GM19035 (cell line): ENCODE data around the gene PTPMT1.
"Not testable (repeated sequence)": the region's sequence is repeated elsewhere in the genome, so short reads cannot be mapped to it uniquely, and the experiment has no call there.

Experiments
- ATAC-seq: cut with Tn5 transposase; IDR thresholded peaks from one replicate; pipeline ENCODE4 v1.9.1; 2021; ENCODE audit not compliant: unreplicated experiment

The PTPMT1 gene

DNA sequence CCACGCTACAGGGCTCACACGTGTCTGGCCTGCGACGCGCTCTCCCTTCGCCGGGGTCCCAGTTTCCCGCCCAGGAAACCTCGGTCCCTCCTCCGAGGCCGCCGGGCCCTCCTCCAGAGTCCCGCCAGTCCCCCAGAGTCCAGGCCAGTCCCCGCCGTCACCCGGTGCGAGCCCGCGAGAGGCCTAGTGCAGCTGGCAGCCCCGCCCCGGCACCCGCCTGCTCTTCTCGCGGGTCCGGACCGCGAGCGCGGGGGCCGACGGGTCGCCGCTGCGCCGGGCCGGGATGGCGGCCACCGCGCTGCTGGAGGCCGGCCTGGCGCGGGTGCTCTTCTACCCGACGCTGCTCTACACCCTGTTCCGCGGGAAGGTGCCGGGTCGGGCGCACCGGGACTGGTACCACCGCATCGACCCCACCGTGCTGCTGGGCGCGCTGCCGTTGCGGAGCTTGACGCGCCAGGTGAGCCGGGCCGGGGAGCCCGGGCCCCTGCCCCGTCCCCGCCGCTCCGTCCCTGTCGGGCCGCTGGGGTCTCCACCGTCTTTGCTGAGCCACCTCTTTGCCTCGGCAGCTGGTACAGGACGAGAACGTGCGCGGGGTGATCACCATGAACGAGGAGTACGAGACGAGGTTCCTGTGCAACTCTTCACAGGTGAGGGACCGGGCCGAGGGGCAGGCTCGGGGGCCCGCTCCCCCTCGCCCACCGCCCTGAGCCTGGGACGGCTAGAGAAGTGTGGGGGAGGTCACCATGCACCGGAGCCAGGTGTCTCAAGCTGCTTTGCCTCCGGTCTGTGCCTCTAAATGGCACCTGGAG, at the start of gene PTPMT1:
Gene PTPMT1 (plus strand): TSS at position 260 of the 809 bp plus-strand sequence. CDS start 24 bp downstream, at position 284.
- peak; percentile 78 for ATAC-seq

DNA sequence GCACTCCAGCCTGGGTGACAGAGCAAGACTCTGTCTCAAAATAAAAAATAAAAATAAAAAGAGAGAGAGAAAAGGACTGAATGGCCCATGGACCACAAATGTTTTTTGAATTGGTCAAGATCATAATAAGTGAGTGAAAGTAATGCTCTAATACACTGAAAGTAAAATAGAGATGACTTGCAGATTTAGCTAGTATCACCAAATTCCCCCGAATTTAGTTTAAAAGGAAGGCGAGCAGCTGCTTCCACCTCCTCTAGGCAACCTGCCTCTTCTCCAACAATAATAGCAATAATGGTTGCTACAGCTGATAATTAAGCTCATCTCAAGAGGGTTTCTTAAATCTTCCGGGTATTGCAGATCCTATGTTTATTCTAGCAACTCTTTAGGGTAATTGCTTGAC, 49.2 kb upstream of the PTPMT1 start:
- no peak for ATAC-seq

DNA sequence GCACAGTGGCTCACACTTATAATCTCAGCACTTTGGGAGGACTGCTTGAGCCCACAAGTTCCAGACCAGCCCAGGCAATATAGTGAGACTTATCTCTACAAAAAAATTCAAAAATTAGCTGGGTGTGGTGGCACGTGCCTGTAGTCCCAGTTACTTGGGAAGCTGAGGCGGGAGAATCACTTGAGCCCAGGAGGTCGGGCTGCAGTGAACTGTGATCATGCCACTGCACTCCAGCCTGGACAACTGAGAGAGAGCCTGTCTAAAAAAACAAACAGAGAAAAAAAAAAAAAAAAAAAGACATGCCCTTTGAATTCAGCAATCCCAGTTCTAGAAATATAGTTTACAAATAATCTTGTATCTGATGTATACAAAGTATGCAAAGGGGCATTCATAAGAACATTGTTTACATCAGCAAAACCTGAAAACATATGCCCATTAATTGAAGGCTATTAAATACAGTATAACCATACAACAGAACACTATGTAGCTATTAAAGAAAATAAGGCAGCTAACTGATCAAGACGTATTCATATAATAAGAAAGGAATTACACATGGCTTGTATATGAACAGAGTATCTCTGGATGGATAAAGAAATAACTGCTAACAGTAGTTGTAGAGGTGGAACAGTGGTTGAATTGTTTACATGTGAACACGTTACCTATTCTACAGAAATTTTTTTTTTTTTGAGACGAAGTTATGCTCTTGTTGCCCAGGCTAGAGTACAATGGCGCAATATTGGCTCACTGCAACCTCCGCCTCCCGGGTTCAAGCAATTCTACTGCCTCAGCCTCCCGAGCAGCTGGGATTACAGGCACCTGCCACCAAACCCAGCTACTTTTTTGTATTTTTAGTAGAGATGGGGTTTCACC, 48.2 kb upstream of the PTPMT1 start:
- ATAC-seq = no peak

- no peak for ATAC-seq
These were observed 47.0 kb upstream of the PTPMT1 start for GRCh38 chr11:47518212-47518964.

DNA sequence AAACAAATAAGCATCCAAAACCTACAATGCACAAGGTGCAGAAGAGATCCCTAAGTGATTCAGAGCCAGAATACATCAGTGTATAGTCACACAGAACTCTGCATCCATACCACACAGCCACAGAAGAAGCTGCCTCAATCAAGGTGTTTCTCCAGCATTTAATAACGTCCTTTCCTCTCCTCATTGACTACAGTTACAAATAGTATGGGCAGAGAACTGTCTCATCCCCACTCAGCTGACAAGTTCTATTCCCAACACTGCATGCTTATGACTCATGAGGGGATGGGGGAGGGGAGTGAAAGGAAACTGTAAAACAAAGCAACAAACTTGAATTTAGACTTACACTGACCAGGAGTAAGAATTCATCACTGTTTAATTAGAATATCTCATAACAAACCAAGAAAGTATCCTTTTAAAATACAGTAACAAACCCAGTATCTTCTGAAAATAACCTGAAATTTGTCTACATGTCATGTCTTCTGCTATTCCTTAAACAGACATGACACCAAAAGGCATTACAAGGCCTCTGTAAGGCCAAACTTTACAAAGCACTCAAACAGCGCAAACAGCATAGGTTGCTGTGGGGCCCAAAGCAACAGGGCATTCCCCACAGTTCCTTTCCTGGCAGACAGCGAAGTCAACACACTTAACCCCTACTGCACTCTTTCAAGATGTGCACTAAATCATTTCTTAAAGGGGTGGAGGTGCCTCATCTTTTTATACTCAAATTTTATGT, 41.7 kb upstream of the PTPMT1 start:
- ATAC-seq = peak; percentile 54

DNA sequence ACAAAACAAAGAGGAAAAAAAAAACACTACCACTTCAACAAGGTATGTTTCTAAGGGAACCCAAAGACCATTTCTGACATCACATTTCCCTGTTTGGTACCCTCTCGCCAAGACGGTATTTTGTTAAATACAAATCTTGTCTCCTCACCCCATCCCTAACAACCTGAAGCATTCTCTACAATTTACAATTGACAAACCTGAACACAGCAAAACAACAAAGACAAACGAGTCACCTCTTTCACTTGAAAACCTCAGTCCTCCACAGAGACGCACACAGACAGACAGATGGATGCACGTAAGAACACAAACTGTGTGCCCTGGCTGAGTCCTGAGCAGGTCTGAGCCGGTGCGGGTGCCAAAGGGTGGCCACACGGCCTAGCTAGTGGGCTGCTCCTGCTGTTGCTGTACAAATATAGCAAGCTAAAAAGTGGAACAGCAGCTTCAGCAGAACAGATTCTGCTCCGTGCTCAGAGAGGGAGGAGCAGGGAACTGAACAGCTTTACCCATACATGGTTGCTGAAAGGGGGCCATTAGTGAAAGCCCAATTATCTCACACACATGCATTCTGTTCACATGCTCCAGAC, 41.0 kb upstream of the PTPMT1 start:
- ATAC-seq = peak; percentile 30

GRCh38 chr11:47526032-47526431, 39.4 kb upstream of the PTPMT1 start:
- not testable (repeated sequence) for ATAC-seq

DNA sequence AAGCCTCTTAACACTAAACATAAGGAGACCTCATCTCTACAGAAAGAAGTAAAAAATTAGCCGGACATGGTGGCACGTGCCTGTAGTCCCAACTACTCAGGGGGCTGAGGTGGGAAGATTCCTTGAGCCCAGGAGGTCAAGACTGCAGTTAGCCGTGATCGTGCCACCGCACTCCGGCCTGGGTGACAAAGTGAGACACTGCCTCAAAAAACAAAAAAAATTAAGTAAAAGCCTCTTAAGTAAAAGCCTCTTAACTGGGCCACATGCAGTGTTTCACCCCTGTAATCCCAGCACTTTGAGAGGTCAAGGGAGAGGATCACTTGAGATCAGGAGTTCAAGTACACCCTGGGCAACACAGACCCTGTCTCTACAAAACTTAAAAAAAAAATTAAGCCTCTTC, 38.2 kb upstream of the PTPMT1 start:
- ATAC-seq = no peak

DNA sequence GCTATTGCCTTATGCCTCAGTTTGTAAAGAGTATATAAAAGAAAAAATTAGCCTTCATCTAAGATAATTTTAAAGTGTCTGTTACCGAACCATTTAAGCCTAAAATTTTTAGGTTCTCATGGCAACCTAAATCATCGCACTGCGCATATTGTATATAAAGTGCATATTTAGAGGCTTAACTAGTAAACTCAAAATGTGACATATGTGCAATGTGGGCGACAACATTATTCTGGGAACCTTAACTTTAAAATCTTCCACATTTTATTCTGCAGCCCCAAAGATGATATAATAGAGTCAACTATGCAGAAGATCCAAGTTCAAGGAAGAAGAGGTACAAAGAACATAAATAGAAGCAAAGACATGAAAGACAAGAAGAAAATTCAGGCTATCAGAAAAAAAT, 35.4 kb upstream of the PTPMT1 start:
- ATAC-seq = no peak

GRCh38 chr11:47530721-47531120, 34.7 kb upstream of the PTPMT1 start:
- ATAC-seq = not testable (repeated sequence)

- no peak for ATAC-seq
These were observed 33.7 kb upstream of the PTPMT1 start for GRCh38 chr11:47531666-47532065.

- no peak for ATAC-seq
These were observed 32.7 kb upstream of the PTPMT1 start for GRCh38 chr11:47532597-47533213.

GRCh38 chr11:47533690-47534151, 31.7 kb upstream of the PTPMT1 start:
- no peak for ATAC-seq

GRCh38 chr11:47534704-47535251, 30.6 kb upstream of the PTPMT1 start:
- ATAC-seq = no peak

- ATAC-seq = no peak
These were observed 28.5 kb upstream of the PTPMT1 start for GRCh38 chr11:47536915-47537314.

GRCh38 chr11:47538741-47539565, 26.4 kb upstream of the PTPMT1 start:
- no peak for ATAC-seq

DNA sequence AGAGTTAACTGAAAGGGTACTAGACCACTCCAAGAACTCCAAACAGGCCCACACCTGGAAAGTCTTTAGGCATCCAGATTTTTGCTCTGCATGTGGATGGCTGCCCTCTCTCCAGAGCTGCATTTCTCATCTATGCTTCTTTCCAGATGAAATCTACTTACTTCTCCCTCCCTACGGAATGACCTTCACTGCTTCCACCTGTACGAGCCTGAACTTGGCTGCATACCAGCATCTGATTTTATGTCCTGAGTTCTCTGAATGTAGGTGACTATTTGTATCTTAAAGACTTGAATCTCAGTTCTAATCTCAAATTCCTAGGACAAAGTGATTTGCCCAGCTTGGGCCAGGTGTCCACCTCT, 25.7 kb upstream of the PTPMT1 start:
- no peak for ATAC-seq

GRCh38 chr11:47541070-47541469, 24.3 kb upstream of the PTPMT1 start:
- ATAC-seq = no peak

- ATAC-seq = no peak
These were observed 20.1 kb upstream of the PTPMT1 start for GRCh38 chr11:47545298-47545697.
